Adrenal gland (tissue), 5 donors: ENCODE measurements around the gene MT1F.

ENCODE experiments used
- CTCF ChIP-seq, 6 experiments: fragments of 450-650 bp in 4 of 6; fragments of 200-600 bp in 2 of 6; sonication (generic) in 1 of 6; IDR thresholded peaks; 1 replicate in 5 of 6; 2 replicates in 1 of 6; pipeline versions ENCODE4 v1.5.1 to v1.8.0; 2016 to 2021; ENCODE audit warnings: antibody characterized with exemption in 6 of 6, mild to moderate bottlenecking in 2 of 6, moderate library complexity in 1 of 6
- POLR2A ChIP-seq, 2 donors: fragments of 450-650 bp; IDR thresholded peaks; one replicate each; pipeline ENCODE4 v1.6.1; 2017; ENCODE audit warnings: antibody characterized with exemption in 2 of 2, mild to moderate bottlenecking in 2 of 2, moderate library complexity in 1 of 2
- donor health status: DM: no; HTN: no; CAD: no.

GRCh38 chr16:56640076-56640475 lies 17.7 kb upstream of the MT1F start:
- TF ChIP-seq CTCF (IDR thresholded peaks at IDR 0.05) (no peak), POLR2A (IDR thresholded peaks at IDR 0.05) (no peak)
